Heart right ventricle (tissue), 16 donors: Measurements from ENCODE around the gene OTC. TPM values are rescaled to one million over a fixed set of nuclear protein-coding genes. Genes with fewer than 3 reads are reported as not detected.
A peak's percentile ranks its signal among the peaks of the same experiment; 100 is the strongest.

Source experiments
- ATAC-seq, 8 donors: fragments of 200-7000 bp; cut with Tn5 transposase; one replicate each; pipeline ENCODE4 v1.9.1; 2020; ENCODE audit warnings: mild to moderate bottlenecking in 8 of 8, moderate library complexity in 8 of 8, moderate number of reproducible peaks in 1 of 8
- DNase-seq, 2 donors: peaks; one replicate each; pipeline ENCODE4 v3.0.0-alpha.2; 2020
- H3K27ac ChIP-seq, 10 donors: fragments of 200-600 bp; sonication (generic) in 2 of 10; one replicate each; pipeline versions ENCODE4 v1.5.0 to v1.8.0; 2020 to 2022; ENCODE audit warnings: mild to moderate bottlenecking in 3 of 10
- H3K27me3 ChIP-seq, 7 donors: fragments of 200-600 bp; one replicate each; pipeline ENCODE4 v1.8.0; 2021 to 2022; ENCODE audit warnings: mild to moderate bottlenecking in 2 of 7
- H3K36me3 ChIP-seq, 9 donors: fragments of 200-600 bp; sonication (generic) in 1 of 9; one replicate each; pipeline versions ENCODE4 v1.5.0 to v1.8.0; 2020 to 2022; ENCODE audit warnings: mild to moderate bottlenecking in 2 of 9
- H3K4me1 ChIP-seq, 9 donors: fragments of 200-600 bp; sonication (generic) in 1 of 9; one replicate each; pipeline versions ENCODE4 v1.5.0 to v1.8.0; 2020 to 2022; ENCODE audit warnings: mild to moderate bottlenecking in 4 of 9
- H3K4me3 ChIP-seq, 10 donors: fragments of 200-600 bp; sonication (generic) in 2 of 10; one replicate each; pipeline versions ENCODE4 v1.5.0 to v1.8.0; 2020 to 2022; ENCODE audit warnings: mild to moderate bottlenecking in 7 of 10, moderate library complexity in 2 of 10
- H3K9me3 ChIP-seq, 11 donors: fragments of 200-600 bp in 10 of 11; sonication (generic) in 2 of 11; one replicate each; pipeline versions ENCODE4 v1.5.0 to v1.8.0; 2013 to 2022; ENCODE audit warnings: mild to moderate bottlenecking in 2 of 11, control low read depth in 1 of 11, moderate library complexity in 1 of 11
- CTCF ChIP-seq, 9 donors: fragments of 200-600 bp; sonication (generic) in 2 of 9; IDR thresholded peaks; one replicate each; pipeline versions ENCODE4 v1.5.0 to v1.8.0; 2021 to 2022; ENCODE audit warnings: antibody characterized with exemption in 9 of 9, mild to moderate bottlenecking in 5 of 9, moderate library complexity in 1 of 9
- whole genome bisulfite sequencing, 2 donors: extraction: QIAGEN DNeasy Blood & Tissue Kit; methylation state at CpG; one replicate each; pipeline ENCODE4 v1.1.7; 2013; ENCODE audit warnings: inconsistent platforms in 1 of 2; 5-methylcytosine and 5-hydroxymethylcytosine counted together
- intact Hi-C, 10 donors: fragments of 100-400 bp; cut with DNase I; formaldehyde crosslinking; loops; one replicate each; pipeline versions ENCODE4 v1.11.1 to v1.14.2; 2022
- polyA plus RNA-seq, 2 donors: library from polyadenylated mRNA; stranded (reverse); fragments of 200-250 nt; gene quantifications; one replicate each; pipeline ENCODE4 v1.2.3, GENCODE V29; 2013
- total RNA-seq, 10 donors: library from RNA; stranded (reverse); fragmentation: NEBNext Ultra II Directional in 3 of 10; extraction: Animal tissue kit (Norgen Biotek cat#: 25700) in 3 of 10; gene quantifications; one replicate each; pipeline versions ENCODE4 v1.2.1 to v1.2.4, GENCODE V29; 2021 to 2023
- donor health status: Arrhythmogenic right ventricular cardiomyopathy.
- donor health status: ischemic (EF 13 %, LVEDD 7.1; RV severe dilation, severe dysfunction).
- donor health status: healthy with polysubstance abuse.
- donor health status: DM: no; HTN: yes; CAD: no.
- donor health status: DM: no; HTN: no; CAD: no.
- donor health status: ischemic (EF 25% LVEDD 6.9; RV normal size, moderate dysfunction).
- donor health status: ischemic (EF 25% LVEDD 5.7; RV mildly dilated, moderate dysfunction).
- donor health status: healthy.
- donor health status: DM: yes; HTN: yes; CAD: no.
- donor health status: Ischemic cardiomyopathy.
- donor health status: ischemic (EF 35%, LVEDD 5.7; RV mildly dilated, moderate dysfunction).
- donor health status: nonischemic (EF 11% LVEDD 7.7; RV severe dilation, severe dysfunction).
- donor health status: DM: yes; HTN: yes; CAD: no.
- donor health status: PGD.
- donor health status: ischemic (EF 29% LVEDD 5.4; RV normal size, mild dysfunction).
- donor health status: nonischemic (EF 23%, LVEDD 6.1; RV moderate dilation, normal function).

The OTC gene
- total and polyA plus RNA-seq, 12 donors = 0.20 to 0.38 TPM; not detected in 10

- no peak overlapping the region for H3K27ac ChIP-seq
- 8 to 13% methylated on average over 1 of the region's 1 CpG for WGBS, 2 donors
- H3K27me3 ChIP-seq = peaks cover 0 to 25% (median 0%) of the 10 kb centered on the region in 7 donors
- peak in 7 of 9 donors; percentile 15 to 48 (median 32) for TF ChIP-seq CTCF (IDR thresholded peaks at IDR 0.05)
- H3K9me3 ChIP-seq = no peaks in the 10 kb centered on the region
- H3K4me3 ChIP-seq = no peak overlapping the region
- no peaks in the 10 kb centered on the region for H3K4me1 ChIP-seq
- no peak for ATAC-seq
- DNase-seq = no peak
- intact Hi-C loops = no loop called here
- no peaks in the 10 kb centered on the region for H3K36me3 ChIP-seq
Observed at GRCh38 chrX:38375891-38376290, 23.5 kb downstream of the OTC start.

- intact Hi-C loops = no loop called here
- H3K4me3 ChIP-seq = no peak overlapping the region
- no peak for TF ChIP-seq CTCF (IDR thresholded peaks at IDR 0.05)
- H3K27ac ChIP-seq = no peak overlapping the region
- peaks cover 0 to 21% (median 0%) of the 10 kb centered on the region in 7 donors for H3K27me3 ChIP-seq
- 92 to 94% methylated on average over 1 of the region's 1 CpG for WGBS, 2 donors
- H3K36me3 ChIP-seq = no peaks in the 10 kb centered on the region
- DNase-seq = no peak
- no peak for ATAC-seq
- no peaks in the 10 kb centered on the region for H3K9me3 ChIP-seq
- no peaks in the 10 kb centered on the region for H3K4me1 ChIP-seq
Observed at GRCh38 chrX:38376747-38377146, 24.3 kb downstream of the OTC start.

GRCh38 chrX:38379088-38379487, 26.7 kb downstream of the OTC start:
- 95 to 100% methylated on average over 1 of the region's 1 CpG for WGBS, 2 donors

GRCh38 chrX:38382663-38383062, 30.3 kb downstream of the OTC start:
- no peaks in the 10 kb centered on the region for H3K4me1 ChIP-seq
- no peaks in the 10 kb centered on the region for H3K36me3 ChIP-seq
- peaks cover 0 to under 1% (median 0%) of the 10 kb centered on the region in 7 donors for H3K27me3 ChIP-seq
- intact Hi-C loops = no loop called here
- no peak for TF ChIP-seq CTCF (IDR thresholded peaks at IDR 0.05)
- H3K4me3 ChIP-seq = no peak overlapping the region
- H3K27ac ChIP-seq = no peak overlapping the region
- WGBS, 2 donors = 88 to 100% methylated on average over 1 of the region's 1 CpG
- ATAC-seq = no peak
- no peak for DNase-seq
- peaks cover 0 to 12% (median 0%) of the 10 kb centered on the region in 11 donors for H3K9me3 ChIP-seq

More at GRCh38 chrX:38379088-38379487, 26.7 kb downstream of the OTC start:
- no peaks in the 10 kb centered on the region for H3K36me3 ChIP-seq
- H3K4me3 ChIP-seq = no peak overlapping the region
- no peak for ATAC-seq
- no peaks in the 10 kb centered on the region for H3K4me1 ChIP-seq
- no peak for DNase-seq
- intact Hi-C loops = no loop called here
- H3K9me3 ChIP-seq = no peaks in the 10 kb centered on the region
- H3K27ac ChIP-seq = no peak overlapping the region
- no peak for TF ChIP-seq CTCF (IDR thresholded peaks at IDR 0.05)
- peaks cover 0 to 8% (median 0%) of the 10 kb centered on the region in 7 donors for H3K27me3 ChIP-seq
